ENCODE data around the gene UBC. TPM values are rescaled to one million over a fixed set of nuclear protein-coding genes. Genes with fewer than 3 reads are reported as not detected.

The UBC gene
- total and polyA plus RNA-seq, 9 of the 15 experiments (the other 6 are each of a cell fraction or from before 2014, with no cell fraction given): 533 to 1,153 (median 813) TPM

DNA sequence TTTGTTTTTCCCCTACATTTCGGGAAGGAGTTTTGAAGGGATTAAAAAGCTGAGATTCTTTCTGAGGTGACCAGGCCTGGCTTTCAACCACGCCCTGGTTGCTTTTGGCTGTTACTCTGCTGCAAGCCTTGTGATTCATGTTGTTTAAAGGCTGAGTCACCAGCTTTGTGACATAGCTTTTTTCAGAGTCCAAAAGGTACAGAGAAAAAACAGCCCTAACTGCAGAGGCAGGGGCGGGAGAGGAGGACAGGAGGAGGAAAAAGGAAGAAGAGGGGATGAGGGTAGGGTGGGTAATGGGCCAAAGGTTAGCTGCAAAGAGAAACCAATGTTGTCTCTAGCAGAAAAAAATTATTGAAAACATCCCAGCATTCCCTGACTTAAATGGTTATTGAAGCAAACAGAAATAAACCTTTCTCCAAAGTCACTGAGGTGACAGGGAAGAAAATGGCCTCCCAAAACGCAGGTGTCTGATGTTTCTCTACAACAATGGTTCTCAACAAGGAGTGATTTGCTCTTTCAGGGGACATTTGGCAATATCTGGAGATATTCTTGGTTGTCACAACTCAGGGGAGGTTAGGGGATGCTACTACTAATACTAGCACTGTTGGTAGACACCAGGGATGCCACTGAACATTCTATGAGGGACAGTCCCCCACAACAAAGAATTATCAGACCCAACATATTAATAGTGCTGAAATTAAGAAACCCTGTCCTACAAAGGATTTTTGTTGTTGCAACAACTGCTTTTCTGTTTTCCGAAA lies 2.1 kb upstream of the UBC start (continued):
- TF ChIP-seq SRSF3 (IDR thresholded peaks at IDR 0.05; ENCODE audit: insufficient read depth, low read length) (no peak), PHF8 (IDR thresholded peaks at IDR 0.05; ENCODE audit: borderline replicate concordance, low read length) (no peak), E2F3 (CRISPR knock-in tag; IDR thresholded peaks at IDR 0.05) (no peak), CEBPB (tag; IDR thresholded peaks at IDR 0.05) (no peak), PCBP1 (IDR thresholded peaks at IDR 0.05; ENCODE audit: low read depth, low read length, poor library complexity, severe bottlenecking) (no peak), NFXL1 (CRISPR knock-in tag; IDR thresholded peaks at IDR 0.05) (no peak), HDGF (IDR thresholded peaks at IDR 0.05) (no peak), FIP1L1 (IDR thresholded peaks at IDR 0.05; ENCODE audit: low read depth, low read length, poor library complexity, severe bottlenecking) (no peak), HMGN3 (IDR thresholded peaks at IDR 0.05; ENCODE audit: borderline replicate concordance, extremely low read depth, insufficient read length, low read depth, low read length) (no peak)
- TF ChIP-seq, protein P1, sequence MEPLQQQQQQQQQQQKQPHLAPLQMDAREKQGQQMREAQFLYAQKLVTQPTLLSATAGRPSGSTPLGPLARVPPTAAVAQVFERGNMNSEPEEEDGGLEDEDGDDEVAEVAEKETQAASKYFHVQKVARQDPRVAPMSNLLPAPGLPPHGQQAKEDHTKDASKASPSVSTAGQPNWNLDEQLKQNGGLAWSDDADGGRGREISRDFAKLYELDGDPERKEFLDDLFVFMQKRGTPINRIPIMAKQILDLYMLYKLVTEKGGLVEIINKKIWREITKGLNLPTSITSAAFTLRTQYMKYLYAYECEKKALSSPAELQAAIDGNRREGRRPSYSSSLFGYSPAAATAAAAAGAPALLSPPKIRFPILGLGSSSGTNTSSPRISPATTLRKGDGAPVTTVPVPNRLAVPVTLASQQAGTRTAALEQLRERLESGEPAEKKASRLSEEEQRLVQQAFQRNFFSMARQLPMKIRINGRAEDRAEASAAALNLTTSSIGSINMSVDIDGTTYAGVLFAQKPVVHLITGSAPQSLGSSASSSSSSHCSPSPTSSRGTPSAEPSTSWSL (CRISPR knock-in tag; IDR thresholded peaks at IDR 0.05; ENCODE audit: borderline replicate concordance): no peak
- TF ChIP-seq, protein P2, sequence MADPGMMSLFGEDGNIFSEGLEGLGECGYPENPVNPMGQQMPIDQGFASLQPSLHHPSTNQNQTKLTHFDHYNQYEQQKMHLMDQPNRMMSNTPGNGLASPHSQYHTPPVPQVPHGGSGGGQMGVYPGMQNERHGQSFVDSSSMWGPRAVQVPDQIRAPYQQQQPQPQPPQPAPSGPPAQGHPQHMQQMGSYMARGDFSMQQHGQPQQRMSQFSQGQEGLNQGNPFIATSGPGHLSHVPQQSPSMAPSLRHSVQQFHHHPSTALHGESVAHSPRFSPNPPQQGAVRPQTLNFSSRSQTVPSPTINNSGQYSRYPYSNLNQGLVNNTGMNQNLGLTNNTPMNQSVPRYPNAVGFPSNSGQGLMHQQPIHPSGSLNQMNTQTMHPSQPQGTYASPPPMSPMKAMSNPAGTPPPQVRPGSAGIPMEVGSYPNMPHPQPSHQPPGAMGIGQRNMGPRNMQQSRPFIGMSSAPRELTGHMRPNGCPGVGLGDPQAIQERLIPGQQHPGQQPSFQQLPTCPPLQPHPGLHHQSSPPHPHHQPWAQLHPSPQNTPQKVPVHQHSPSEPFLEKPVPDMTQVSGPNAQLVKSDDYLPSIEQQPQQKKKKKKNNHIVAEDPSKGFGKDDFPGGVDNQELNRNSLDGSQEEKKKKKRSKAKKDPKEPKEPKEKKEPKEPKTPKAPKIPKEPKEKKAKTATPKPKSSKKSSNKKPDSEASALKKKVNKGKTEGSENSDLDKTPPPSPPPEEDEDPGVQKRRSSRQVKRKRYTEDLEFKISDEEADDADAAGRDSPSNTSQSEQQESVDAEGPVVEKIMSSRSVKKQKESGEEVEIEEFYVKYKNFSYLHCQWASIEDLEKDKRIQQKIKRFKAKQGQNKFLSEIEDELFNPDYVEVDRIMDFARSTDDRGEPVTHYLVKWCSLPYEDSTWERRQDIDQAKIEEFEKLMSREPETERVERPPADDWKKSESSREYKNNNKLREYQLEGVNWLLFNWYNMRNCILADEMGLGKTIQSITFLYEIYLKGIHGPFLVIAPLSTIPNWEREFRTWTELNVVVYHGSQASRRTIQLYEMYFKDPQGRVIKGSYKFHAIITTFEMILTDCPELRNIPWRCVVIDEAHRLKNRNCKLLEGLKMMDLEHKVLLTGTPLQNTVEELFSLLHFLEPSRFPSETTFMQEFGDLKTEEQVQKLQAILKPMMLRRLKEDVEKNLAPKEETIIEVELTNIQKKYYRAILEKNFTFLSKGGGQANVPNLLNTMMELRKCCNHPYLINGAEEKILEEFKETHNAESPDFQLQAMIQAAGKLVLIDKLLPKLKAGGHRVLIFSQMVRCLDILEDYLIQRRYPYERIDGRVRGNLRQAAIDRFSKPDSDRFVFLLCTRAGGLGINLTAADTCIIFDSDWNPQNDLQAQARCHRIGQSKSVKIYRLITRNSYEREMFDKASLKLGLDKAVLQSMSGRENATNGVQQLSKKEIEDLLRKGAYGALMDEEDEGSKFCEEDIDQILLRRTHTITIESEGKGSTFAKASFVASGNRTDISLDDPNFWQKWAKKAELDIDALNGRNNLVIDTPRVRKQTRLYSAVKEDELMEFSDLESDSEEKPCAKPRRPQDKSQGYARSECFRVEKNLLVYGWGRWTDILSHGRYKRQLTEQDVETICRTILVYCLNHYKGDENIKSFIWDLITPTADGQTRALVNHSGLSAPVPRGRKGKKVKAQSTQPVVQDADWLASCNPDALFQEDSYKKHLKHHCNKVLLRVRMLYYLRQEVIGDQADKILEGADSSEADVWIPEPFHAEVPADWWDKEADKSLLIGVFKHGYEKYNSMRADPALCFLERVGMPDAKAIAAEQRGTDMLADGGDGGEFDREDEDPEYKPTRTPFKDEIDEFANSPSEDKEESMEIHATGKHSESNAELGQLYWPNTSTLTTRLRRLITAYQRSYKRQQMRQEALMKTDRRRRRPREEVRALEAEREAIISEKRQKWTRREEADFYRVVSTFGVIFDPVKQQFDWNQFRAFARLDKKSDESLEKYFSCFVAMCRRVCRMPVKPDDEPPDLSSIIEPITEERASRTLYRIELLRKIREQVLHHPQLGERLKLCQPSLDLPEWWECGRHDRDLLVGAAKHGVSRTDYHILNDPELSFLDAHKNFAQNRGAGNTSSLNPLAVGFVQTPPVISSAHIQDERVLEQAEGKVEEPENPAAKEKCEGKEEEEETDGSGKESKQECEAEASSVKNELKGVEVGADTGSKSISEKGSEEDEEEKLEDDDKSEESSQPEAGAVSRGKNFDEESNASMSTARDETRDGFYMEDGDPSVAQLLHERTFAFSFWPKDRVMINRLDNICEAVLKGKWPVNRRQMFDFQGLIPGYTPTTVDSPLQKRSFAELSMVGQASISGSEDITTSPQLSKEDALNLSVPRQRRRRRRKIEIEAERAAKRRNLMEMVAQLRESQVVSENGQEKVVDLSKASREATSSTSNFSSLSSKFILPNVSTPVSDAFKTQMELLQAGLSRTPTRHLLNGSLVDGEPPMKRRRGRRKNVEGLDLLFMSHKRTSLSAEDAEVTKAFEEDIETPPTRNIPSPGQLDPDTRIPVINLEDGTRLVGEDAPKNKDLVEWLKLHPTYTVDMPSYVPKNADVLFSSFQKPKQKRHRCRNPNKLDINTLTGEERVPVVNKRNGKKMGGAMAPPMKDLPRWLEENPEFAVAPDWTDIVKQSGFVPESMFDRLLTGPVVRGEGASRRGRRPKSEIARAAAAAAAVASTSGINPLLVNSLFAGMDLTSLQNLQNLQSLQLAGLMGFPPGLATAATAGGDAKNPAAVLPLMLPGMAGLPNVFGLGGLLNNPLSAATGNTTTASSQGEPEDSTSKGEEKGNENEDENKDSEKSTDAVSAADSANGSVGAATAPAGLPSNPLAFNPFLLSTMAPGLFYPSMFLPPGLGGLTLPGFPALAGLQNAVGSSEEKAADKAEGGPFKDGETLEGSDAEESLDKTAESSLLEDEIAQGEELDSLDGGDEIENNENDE (IDR thresholded peaks at IDR 0.05; ENCODE audit: low read depth, low read length): no peak
- TF ChIP-seq, protein P3, sequence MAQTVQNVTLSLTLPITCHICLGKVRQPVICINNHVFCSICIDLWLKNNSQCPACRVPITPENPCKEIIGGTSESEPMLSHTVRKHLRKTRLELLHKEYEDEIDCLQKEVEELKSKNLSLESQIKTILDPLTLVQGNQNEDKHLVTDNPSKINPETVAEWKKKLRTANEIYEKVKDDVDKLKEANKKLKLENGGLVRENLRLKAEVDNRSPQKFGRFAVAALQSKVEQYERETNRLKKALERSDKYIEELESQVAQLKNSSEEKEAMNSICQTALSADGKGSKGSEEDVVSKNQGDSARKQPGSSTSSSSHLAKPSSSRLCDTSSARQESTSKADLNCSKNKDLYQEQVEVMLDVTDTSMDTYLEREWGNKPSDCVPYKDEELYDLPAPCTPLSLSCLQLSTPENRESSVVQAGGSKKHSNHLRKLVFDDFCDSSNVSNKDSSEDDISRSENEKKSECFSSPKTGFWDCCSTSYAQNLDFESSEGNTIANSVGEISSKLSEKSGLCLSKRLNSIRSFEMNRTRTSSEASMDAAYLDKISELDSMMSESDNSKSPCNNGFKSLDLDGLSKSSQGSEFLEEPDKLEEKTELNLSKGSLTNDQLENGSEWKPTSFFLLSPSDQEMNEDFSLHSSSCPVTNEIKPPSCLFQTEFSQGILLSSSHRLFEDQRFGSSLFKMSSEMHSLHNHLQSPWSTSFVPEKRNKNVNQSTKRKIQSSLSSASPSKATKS (CRISPR knock-in tag; IDR thresholded peaks at IDR 0.05): 0 out of 2 replicates have a peak, but pooled peaks have one; percentile 29

All from K562 (cell line).